ENCODE results near the gene CSF1R. TPM values are rescaled to one million over a fixed set of nuclear protein-coding genes. Genes with fewer than 3 reads are reported as not detected.

Gene CSF1R
- total and polyA plus RNA-seq, 2 donors from 2014 or later, result 7.5 to 55.8 TPM

GRCh38 chr5:150078802-150079689 lies 7.3 kb downstream of the CSF1R start:
- H3K27me3 ChIP-seq (ENCODE audit: control insufficient read depth, insufficient read depth, low read length), result no peaks in the 10 kb centered on the region
- FAIRE-seq, result no peak
- intact Hi-C loops (cut with DNase I), result no loop called here
- H3K9ac ChIP-seq (ENCODE audit: low read length in 3 of 3), result no peak overlapping the region
- H3K4me1 ChIP-seq (ENCODE audit: control insufficient read depth in 2 of 3, insufficient read depth in 2 of 3, low read depth in 1 of 3, low read length in 3 of 3), result no peaks in the 10 kb centered on the region
- peak in 1 of 5 donors; percentile 30 for DNase-seq
- H3K27ac ChIP-seq (ENCODE audit: low read depth in 2 of 2, low read length in 2 of 2), result no peak overlapping the region
- H3K4me3 ChIP-seq (ENCODE audit: low read length in 3 of 3), result no peak overlapping the region
- H3K36me3 ChIP-seq (ENCODE audit: control insufficient read depth in 2 of 3, insufficient read depth in 3 of 3, low read length in 3 of 3), result no peaks in the 10 kb centered on the region
- no peaks in the 10 kb centered on the region for H3K9me3 ChIP-seq (ENCODE audit: control insufficient read depth in 2 of 3, insufficient read depth in 1 of 3, low read length in 3 of 3)
- TF ChIP-seq CTCF (IDR thresholded peaks at IDR 0.05; ENCODE audit: borderline replicate concordance, extremely low read depth, insufficient read depth), result no peak

DNA sequence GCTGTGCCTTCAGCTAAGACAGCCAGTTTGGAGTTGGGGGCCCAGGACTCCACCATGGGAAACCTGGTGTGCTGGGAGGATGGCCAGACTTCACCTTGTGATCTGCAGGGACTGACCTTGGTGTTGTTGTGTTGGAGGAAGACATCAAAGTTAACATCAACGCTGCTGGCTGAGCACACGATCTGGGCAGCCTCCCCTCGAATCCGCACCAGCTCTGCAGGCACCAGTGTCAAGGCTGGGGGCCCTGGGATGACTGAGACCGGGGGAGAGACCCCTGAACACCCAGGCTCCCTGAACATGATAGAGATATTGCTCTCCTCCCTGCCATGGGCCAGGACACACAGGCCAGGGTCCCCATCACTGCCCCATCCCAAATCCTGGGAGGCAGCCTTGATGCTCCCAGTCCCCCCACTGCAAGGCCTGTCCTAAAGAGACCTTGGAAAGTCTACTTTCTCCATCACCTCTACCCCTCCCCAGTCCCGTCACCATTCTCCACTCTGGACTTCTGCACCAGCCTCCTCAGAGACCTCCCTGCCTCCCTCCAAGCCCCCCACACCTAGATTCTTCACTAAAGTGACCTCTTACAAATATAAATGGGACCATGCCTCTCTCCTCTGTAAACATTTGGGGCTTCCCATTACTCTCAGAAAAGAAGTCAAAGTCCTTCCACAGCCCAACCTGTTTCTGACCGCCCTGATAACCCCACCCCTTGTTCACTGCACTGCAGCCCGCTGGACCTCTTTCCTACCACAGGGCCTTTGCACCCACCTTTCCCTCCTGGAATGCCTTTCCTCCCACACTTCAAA lies 8.2 kb downstream of the CSF1R start:
- no peak for FAIRE-seq
- H3K36me3 ChIP-seq (ENCODE audit: control insufficient read depth in 2 of 3, insufficient read depth in 3 of 3, low read length in 3 of 3), result no peaks in the 10 kb centered on the region
- no peak overlapping the region for H3K27ac ChIP-seq (ENCODE audit: low read depth in 2 of 2, low read length in 2 of 2)
- no peaks in the 10 kb centered on the region for H3K27me3 ChIP-seq (ENCODE audit: control insufficient read depth, insufficient read depth, low read length)
- no peaks in the 10 kb centered on the region for H3K9me3 ChIP-seq (ENCODE audit: control insufficient read depth in 2 of 3, insufficient read depth in 1 of 3, low read length in 3 of 3)
- intact Hi-C loops (cut with DNase I), result no loop called here
- H3K4me1 ChIP-seq (ENCODE audit: control insufficient read depth in 2 of 3, insufficient read depth in 2 of 3, low read depth in 1 of 3, low read length in 3 of 3), result no peaks in the 10 kb centered on the region
- TF ChIP-seq CTCF (IDR thresholded peaks at IDR 0.05; ENCODE audit: borderline replicate concordance, extremely low read depth, insufficient read depth), result no peak
- no peak overlapping the region for H3K9ac ChIP-seq (ENCODE audit: low read length in 3 of 3)
- peak in 1 of 5 donors; percentile 4 for DNase-seq
- H3K4me3 ChIP-seq (ENCODE audit: low read length in 3 of 3), result no peak overlapping the region

- Histone ChIP-seq H3K27me3 (ENCODE audit: control insufficient read depth, insufficient read depth, low read length) (no peaks in the 10 kb centered on the region), H3K4me1 (ENCODE audit: control insufficient read depth in 2 of 3, insufficient read depth in 2 of 3, low read depth in 1 of 3, low read length in 3 of 3) (no peaks in the 10 kb centered on the region), H3K27ac (ENCODE audit: low read depth in 2 of 2, low read length in 2 of 2) (no peak overlapping the region), H3K4me3 (ENCODE audit: low read length in 3 of 3) (no peak overlapping the region), H3K9me3 (ENCODE audit: control insufficient read depth in 2 of 3, insufficient read depth in 1 of 3, low read length in 3 of 3) (no peaks in the 10 kb centered on the region), H3K36me3 (ENCODE audit: control insufficient read depth in 2 of 3, insufficient read depth in 3 of 3, low read length in 3 of 3) (no peaks in the 10 kb centered on the region), H3K9ac (ENCODE audit: low read length in 3 of 3) (no peak overlapping the region)
- intact Hi-C loops (cut with DNase I), result no loop called here
- peak in 1 of 5 donors; percentile 16 for DNase-seq
- TF ChIP-seq CTCF (IDR thresholded peaks at IDR 0.05; ENCODE audit: borderline replicate concordance, extremely low read depth, insufficient read depth), result no peak
- FAIRE-seq, result no peak
Measured at GRCh38 chr5:150077060-150077459, 9.3 kb downstream of the CSF1R start.

Data from kidney (tissue), 14 donors.